ENCODE data around the gene CCN2. TPM values are rescaled to one million over a fixed set of nuclear protein-coding genes. Genes with fewer than 3 reads are reported as not detected.

The CCN2 gene
- polyA plus RNA-seq, 1 of the 3 experiments (the other 2 are of a cell fraction) = 709 TPM

DNA sequence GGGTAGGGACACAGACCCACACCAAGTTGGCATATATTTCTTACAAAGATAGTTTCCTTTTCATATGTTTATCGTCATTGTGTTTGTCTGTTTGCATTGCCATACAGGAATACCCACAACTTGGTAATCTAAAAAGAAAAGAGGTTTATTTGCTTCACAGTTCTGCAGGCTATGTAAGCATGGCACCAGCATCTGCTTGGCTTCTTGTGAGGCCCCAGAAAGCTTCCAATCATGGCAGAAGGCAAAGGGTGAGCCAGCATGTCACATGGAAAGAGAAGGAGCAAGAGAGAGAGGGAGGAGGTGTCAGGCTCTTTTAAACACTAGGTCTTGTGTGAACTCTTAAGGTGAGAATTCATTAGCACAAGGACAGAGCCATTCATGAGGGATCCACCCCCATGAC, 52.5 kb downstream of the CCN2 start:
- Histone ChIP-seq H3K9me3 (no peaks in the 10 kb centered on the region), H3K79me2 (ENCODE audit: insufficient read depth) (no peaks in the 10 kb centered on the region), H2AFZ (ENCODE audit: low read depth) (no peak overlapping the region), H4K20me1 (ENCODE audit: insufficient read depth) (no peaks in the 10 kb centered on the region), H3K27me3 (ENCODE audit: insufficient read depth) (peaks cover 36% of the 10 kb centered on the region; the same call in 1 of the 2 replicates), H3K4me3 (ENCODE audit: low read depth in 2 of 2, low read length in 1 of 2) (no peak overlapping the region), H3K36me3 (replicated peaks in 1 of 2; ENCODE audit: control insufficient read depth in 1 of 2, insufficient read depth in 2 of 2, low read length in 1 of 2) (no peaks in the 10 kb centered on the region), H3K4me1 (ENCODE audit: control insufficient read depth in 1 of 2, insufficient read depth in 2 of 2, low read depth in 1 of 2, low read length in 1 of 2) (no peaks in the 10 kb centered on the region), H3K27ac (ENCODE audit: low read depth in 2 of 2, low read length in 1 of 2) (no peak overlapping the region), H3K4me2 (no peak overlapping the region), H3K9ac (no peak overlapping the region), H3F3A (replicated peaks; ENCODE audit: insufficient read depth) (no peaks in the 10 kb centered on the region), H3K9me2 (no peaks in the 10 kb centered on the region)
- POLR2A ChIA-PET = no interaction called here
- CTCF ChIA-PET = no interaction called here
- WGBS (ENCODE audit: low lambda C conversion rate) = 0% methylated on average over 1 of the region's 1 CpG
- DNase-seq = no peak
- TF ChIP-seq RXRA (IDR thresholded peaks at IDR 0.05; ENCODE audit: borderline replicate concordance, low read depth) = no peak
- TF ChIP-seq, protein P1, sequence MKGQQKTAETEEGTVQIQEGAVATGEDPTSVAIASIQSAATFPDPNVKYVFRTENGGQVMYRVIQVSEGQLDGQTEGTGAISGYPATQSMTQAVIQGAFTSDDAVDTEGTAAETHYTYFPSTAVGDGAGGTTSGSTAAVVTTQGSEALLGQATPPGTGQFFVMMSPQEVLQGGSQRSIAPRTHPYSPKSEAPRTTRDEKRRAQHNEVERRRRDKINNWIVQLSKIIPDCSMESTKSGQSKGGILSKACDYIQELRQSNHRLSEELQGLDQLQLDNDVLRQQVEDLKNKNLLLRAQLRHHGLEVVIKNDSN (IDR thresholded peaks at IDR 0.05; ENCODE audit: borderline replicate concordance, low read depth) = no peak
- TF ChIP-seq TEAD4 (IDR thresholded peaks at IDR 0.05; ENCODE audit: borderline replicate concordance, insufficient read depth) = no peak
- no peak for TF ChIP-seq NRF1 (IDR thresholded peaks at IDR 0.05; ENCODE audit: low read depth, low read length)
- TF ChIP-seq ELF1 (IDR thresholded peaks at IDR 0.05) = no peak
- TF ChIP-seq, protein P2, sequence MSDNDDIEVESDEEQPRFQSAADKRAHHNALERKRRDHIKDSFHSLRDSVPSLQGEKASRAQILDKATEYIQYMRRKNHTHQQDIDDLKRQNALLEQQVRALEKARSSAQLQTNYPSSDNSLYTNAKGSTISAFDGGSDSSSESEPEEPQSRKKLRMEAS (IDR thresholded peaks at IDR 0.05; ENCODE audit: low read depth) = no peak
- TF ChIP-seq, protein P3, sequence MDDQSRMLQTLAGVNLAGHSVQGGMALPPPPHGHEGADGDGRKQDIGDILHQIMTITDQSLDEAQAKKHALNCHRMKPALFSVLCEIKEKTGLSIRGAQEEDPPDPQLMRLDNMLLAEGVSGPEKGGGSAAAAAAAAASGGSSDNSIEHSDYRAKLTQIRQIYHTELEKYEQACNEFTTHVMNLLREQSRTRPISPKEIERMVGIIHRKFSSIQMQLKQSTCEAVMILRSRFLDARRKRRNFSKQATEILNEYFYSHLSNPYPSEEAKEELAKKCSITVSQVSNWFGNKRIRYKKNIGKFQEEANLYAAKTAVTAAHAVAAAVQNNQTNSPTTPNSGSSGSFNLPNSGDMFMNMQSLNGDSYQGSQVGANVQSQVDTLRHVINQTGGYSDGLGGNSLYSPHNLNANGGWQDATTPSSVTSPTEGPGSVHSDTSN (IDR thresholded peaks at IDR 0.05) = no peak
- no peak for TF ChIP-seq SIN3A (IDR thresholded peaks at IDR 0.05; ENCODE audit: borderline replicate concordance, low read depth, low read length)
- TF ChIP-seq, protein P4, sequence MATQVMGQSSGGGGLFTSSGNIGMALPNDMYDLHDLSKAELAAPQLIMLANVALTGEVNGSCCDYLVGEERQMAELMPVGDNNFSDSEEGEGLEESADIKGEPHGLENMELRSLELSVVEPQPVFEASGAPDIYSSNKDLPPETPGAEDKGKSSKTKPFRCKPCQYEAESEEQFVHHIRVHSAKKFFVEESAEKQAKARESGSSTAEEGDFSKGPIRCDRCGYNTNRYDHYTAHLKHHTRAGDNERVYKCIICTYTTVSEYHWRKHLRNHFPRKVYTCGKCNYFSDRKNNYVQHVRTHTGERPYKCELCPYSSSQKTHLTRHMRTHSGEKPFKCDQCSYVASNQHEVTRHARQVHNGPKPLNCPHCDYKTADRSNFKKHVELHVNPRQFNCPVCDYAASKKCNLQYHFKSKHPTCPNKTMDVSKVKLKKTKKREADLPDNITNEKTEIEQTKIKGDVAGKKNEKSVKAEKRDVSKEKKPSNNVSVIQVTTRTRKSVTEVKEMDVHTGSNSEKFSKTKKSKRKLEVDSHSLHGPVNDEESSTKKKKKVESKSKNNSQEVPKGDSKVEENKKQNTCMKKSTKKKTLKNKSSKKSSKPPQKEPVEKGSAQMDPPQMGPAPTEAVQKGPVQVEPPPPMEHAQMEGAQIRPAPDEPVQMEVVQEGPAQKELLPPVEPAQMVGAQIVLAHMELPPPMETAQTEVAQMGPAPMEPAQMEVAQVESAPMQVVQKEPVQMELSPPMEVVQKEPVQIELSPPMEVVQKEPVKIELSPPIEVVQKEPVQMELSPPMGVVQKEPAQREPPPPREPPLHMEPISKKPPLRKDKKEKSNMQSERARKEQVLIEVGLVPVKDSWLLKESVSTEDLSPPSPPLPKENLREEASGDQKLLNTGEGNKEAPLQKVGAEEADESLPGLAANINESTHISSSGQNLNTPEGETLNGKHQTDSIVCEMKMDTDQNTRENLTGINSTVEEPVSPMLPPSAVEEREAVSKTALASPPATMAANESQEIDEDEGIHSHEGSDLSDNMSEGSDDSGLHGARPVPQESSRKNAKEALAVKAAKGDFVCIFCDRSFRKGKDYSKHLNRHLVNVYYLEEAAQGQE (IDR thresholded peaks at IDR 0.05; ENCODE audit: low read depth, low read length) = no peak
- no peak for TF ChIP-seq GATA2 (CRISPR knock-in tag; IDR thresholded peaks at IDR 0.05)
- no peak for TF ChIP-seq GABPA (IDR thresholded peaks at IDR 0.05; ENCODE audit: low read depth)
- TF ChIP-seq YY1 (IDR thresholded peaks at IDR 0.05; ENCODE audit: low read depth) = no peak
- no peak for TF ChIP-seq POLR2AphosphoS5 (IDR thresholded peaks at IDR 0.05; ENCODE audit: low read depth, low read length)
- TF ChIP-seq NFIC (IDR thresholded peaks at IDR 0.05; ENCODE audit: borderline replicate concordance) = no peak
- no peak for TF ChIP-seq SMC3 (IDR thresholded peaks at IDR 0.05; ENCODE audit: low read depth, low read length)
- TF ChIP-seq, protein P5, sequence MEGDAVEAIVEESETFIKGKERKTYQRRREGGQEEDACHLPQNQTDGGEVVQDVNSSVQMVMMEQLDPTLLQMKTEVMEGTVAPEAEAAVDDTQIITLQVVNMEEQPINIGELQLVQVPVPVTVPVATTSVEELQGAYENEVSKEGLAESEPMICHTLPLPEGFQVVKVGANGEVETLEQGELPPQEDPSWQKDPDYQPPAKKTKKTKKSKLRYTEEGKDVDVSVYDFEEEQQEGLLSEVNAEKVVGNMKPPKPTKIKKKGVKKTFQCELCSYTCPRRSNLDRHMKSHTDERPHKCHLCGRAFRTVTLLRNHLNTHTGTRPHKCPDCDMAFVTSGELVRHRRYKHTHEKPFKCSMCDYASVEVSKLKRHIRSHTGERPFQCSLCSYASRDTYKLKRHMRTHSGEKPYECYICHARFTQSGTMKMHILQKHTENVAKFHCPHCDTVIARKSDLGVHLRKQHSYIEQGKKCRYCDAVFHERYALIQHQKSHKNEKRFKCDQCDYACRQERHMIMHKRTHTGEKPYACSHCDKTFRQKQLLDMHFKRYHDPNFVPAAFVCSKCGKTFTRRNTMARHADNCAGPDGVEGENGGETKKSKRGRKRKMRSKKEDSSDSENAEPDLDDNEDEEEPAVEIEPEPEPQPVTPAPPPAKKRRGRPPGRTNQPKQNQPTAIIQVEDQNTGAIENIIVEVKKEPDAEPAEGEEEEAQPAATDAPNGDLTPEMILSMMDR (IDR thresholded peaks at IDR 0.05) = no peak
- no peak for TF ChIP-seq CHD2 (IDR thresholded peaks at IDR 0.05; ENCODE audit: low read length, partially characterized antibody)
- TF ChIP-seq, protein P6, sequence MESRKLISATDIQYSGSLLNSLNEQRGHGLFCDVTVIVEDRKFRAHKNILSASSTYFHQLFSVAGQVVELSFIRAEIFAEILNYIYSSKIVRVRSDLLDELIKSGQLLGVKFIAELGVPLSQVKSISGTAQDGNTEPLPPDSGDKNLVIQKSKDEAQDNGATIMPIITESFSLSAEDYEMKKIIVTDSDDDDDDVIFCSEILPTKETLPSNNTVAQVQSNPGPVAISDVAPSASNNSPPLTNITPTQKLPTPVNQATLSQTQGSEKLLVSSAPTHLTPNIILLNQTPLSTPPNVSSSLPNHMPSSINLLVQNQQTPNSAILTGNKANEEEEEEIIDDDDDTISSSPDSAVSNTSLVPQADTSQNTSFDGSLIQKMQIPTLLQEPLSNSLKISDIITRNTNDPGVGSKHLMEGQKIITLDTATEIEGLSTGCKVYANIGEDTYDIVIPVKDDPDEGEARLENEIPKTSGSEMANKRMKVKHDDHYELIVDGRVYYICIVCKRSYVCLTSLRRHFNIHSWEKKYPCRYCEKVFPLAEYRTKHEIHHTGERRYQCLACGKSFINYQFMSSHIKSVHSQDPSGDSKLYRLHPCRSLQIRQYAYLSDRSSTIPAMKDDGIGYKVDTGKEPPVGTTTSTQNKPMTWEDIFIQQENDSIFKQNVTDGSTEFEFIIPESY (IDR thresholded peaks at IDR 0.05; ENCODE audit: borderline replicate concordance, low read depth) = no peak
- TF ChIP-seq FOXM1 (IDR thresholded peaks at IDR 0.05; ENCODE audit: low read depth) = no peak

Measured in SK-N-SH (cell line).